NCI-H2171 treated with DMSO at 0.1 percent for 48 hours (cell line): ENCODE measurements around the gene ABL1.
"Not testable (repeated sequence)": the region's sequence is repeated elsewhere in the genome, so short reads cannot be mapped to it uniquely, and the experiment has no call there.

Source experiments
- DNase-seq: peaks from one replicate; lab custom pipeline; 2025; lab: John Stamatoyannopoulos, UW

The ABL1 gene

DNA sequence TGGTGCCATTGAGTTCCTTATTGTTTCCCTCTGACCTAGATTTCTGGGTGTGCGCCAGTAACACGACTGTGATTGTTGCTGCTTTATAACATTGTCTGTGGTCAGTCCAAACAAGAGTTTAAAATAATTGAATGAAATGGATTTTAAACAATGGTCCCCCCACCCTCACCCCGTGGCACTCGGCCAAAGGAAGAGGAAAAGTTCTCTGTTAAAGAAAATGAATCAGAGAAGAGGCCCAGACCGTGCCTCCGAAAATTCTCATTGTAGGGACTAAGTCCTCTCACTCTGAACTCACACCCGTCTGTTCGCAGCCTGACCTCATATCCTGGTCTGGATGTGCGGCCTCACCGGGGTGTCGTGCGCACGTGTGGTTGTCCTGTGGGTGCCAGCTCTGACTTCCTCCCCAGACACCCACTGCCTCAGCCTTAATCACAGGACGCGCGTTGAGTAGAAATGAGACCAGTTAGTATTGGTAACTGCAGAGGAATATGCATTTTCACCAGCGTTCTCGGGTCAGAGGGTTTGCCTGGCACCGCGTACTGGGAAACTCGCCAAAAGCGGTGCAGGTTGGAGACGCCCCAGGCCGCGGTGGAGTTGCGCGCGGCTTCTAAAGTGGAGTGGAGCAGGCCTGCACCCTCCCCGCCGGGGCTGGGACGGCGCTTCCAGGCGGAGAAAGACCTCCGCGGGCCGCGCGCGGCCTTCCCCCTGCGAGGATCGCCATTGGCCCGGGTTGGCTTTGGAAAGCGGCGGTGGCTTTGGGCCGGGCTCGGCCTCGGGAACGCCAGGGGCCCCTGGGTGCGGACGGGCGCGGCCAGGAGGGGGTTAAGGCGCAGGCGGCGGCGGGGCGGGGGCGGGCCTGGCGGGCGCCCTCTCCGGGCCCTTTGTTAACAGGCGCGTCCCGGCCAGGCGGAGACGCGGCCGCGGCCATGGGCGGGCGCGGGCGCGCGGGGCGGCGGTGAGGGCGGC lies at the start of gene ABL1:
Gene ABL1, plus strand, starts transcription at position 884 of the 966 bp plus-strand sequence. CDS start 193 bp downstream, outside the sequence.
- peak; percentile 80 for DNase-seq

DNA sequence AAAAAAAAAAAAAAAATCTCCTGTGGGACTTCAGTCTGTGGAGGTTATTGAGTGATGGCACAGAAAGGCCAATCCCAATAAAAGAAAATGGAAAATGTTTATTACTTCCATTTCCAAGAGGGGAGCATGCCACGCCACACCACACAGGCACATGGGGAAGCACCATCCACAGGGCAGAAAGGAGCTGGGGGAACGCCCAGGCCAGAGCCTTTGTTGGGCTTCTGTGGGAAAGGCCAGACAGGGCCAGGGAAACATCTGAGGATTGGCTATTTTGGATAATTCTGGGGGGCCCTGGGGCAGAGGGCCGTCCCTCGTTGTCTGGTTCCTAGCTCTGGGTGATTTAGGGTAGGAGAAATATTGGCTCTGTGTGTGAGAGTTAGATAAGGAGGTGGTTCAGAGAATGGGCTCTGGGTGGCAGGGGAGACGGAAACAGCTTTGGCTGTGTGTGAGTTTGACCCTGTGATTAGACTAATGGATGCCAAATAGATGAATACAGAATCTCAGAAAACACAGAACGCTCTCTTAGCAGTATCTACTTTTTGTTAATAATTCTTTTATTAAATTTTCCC lies 49.0 kb upstream of the ABL1 start:
- no peak for DNase-seq

DNA sequence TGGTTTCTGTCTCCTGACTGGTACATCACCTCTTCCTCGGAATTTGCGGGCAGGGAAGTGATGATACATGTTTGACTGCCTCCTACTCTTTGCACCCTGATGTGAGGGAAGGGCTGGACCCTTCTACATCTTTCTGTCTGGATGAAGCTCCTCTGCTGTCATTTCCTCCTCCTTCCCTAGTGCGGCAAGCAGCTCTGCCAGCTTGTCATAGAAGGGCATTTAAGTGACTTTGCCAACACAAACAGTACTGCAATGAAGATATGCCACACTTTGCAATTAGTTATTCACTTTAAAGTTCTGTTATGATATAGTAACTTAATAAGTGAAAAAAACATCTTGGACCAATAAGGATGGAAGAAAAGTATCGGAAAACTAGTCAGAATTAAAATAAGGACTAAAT lies 48.5 kb upstream of the ABL1 start:
- no peak for DNase-seq

DNA sequence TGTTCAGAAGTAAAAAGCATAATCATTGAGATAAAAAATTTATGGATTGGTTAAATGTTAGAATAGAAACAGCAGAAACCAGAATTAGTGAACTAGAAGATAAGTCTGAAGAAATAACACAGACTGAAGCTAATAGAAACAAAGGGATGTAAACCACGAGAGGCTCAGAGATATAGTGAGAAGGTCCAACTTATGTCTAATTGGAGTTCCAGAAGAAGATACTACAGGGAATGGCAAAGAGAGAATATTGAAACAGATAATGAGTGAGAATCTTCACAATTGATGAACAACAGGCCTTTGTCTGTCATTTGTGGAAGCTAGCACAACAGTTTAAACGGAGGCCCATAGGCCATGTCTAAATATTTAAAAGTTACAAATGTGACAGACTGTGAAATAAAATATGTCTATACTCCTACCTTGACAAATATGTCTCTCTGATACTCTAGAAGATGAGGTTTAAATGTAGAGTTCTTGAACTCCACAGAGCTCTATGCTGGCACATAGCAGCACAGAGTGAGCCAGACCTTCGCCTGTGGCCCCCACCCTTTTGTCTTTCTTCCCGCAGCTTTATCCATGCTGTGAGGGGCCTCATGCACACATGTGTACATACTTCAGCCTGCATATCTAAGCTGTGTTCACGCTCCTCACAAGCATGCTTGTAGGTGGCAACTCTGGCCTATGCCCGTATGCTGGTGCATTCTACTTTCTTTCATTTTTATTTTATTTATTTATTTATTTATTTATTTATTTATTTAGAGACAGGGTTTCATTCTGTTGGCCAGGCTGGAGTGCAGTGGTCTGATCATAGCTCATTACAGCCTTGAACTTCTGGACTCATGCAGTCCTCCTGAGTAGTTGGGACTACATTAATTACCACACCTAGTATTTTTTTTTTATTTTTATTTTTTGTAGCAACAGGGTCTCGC lies 45.0 kb upstream of the ABL1 start:
- DNase-seq, result no peak

DNA sequence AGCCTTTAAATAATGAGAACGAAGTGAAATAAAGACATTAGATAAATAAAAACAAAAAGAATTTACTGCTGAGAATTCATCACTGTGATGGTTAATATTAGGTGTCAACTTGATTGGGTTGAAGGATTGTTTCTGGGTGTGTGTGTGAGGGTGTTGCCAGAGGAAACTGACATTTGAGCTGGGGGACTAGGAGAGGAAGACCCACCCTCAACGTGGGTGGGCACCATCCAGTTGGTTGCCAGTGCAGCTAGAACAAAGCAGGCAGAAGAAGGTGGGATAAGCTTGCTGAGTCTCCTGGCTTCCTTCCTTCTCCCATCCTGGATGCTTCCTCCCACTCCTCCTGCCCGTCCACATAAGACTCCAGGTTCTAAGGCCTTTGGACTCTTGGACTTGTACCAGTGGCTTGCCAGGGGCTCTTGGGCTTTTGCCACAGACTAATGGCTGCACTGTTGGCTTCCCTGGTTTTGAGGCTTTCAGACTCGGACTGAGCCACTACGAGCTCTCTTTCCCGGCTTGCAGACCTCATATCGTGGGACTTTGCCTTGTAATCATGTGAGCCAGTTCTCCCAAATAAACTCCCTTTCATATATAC lies 43.7 kb upstream of the ABL1 start:
- DNase-seq, result no peak

DNA sequence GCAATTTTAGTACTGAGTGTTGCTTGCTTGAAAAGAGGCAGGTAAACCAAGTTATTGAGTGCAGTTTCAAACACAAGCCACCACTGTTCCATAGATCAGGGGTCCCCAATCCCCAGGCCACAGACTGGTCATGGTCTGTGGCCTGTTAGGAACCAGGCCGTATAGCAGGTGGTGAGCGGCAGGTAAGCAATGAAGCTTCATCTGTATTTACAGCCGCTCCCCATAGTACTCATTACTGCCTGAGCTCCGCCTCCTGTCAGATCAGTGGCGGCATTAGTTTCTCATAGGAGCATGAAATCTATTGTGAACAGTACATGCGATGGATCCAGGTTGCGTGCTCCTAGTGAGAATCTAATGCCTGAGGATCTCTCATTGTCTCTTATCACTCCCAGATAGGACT lies 41.5 kb upstream of the ABL1 start:
- no peak for DNase-seq

DNA sequence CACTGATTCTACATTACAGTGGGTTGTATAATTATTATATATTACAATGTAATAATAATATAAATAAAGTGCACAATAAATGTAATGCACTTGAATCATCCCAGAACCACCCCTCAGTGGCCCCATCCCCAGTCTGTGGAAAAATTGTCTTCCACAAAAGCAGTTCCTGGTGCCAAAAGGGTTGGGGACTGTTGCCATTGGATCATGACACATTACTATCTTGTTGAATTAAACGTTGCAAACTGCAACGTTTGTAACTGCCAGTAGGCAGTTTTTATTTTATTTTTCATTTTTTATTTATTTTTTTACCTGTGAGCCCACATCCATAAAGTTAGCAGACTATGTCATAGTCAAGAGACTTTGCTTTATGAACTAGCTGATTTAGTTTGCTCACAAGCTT lies 41.0 kb upstream of the ABL1 start:
- DNase-seq, result not testable (repeated sequence)

DNA sequence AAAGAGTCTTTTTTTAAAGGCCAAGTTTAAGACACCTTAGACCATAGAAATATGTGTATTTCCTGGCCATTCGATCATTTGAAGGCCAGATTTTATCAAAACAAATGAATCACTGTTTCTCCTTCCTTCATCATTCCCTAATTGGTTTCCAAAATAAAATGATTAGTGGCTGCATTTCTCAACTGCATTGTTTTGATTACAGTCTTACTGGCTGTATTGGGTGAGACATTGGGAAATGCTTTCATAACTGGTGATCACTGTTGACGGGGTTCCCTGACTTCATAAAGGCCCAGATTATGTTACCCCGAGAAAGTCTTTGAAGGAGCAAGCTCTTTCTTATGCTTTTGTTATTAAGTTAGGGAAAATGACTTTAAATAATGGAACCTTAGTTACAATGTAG lies 40.6 kb upstream of the ABL1 start:
- DNase-seq, result not testable (repeated sequence)

DNA sequence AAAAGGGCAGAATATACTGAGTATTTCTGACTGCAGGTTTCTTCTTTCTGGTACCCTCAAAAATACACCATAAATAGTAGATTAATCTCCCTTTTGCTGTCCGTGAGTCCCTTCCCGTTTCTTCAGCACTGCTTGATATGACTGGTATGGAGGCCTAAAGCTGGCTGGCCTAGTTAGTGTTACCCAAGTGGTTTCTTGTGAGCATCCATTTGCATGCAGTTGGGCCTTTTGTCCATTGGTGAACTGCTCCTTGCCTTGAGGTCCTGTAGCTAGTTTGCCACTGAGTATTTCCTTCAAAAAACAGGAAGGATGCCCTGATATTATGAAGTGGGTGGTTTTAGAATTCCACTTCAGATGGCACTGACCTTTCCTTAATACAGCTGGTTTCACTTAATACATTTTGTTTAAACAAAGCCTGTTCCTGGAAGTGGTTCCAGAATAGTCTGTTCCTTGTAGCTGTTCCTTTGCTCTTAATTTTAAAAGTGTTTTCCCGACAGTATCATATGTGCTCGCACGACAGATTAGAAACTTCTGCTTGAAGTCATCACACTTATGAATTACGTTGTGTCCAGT lies 40.0 kb upstream of the ABL1 start:
- DNase-seq, result no peak

DNA sequence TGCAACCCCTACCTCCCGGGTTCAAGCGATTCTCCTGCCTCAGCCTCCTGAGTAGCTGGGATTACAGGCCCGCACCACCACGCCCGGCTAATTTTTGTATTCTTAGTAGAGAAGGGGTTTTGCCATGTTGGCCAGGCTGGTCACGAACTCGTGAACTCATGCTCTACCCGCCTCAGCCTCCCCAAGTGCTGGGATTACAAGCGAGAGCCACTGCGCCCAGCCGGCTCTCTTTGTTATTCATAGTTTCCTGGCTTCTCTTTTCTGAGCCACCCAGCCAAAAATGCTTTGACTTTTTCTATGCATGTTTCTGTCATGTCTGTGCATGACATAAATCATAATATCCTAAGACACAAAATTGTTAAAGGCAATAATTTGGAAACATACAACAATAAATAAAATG lies 31.9 kb upstream of the ABL1 start:
- not testable (repeated sequence) for DNase-seq

- DNase-seq, result no peak
These were observed 29.3 kb upstream of the ABL1 start for GRCh38 chr9:130805510-130806326.

DNA sequence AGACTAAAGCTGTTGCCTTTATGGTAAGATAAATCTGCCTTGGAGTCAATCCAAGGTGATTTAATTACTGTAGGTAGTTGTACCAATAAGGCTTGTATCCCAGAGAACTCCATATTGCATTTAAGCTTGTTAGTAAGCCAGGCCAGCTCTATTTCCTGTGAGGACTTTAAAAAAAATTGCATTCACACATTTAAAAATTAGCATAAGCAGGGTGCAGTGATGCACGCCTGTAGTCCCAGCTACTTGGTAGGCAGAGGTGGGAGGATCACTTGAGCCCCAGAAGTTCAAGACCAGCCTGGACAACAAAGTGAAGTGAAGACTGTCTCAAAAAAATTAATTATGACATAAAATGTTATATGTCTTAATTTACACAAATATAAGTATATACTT lies 28.7 kb upstream of the ABL1 start:
- peak; percentile 54 for DNase-seq

- no peak for DNase-seq
These were observed 24.4 kb upstream of the ABL1 start for GRCh38 chr9:130810609-130811136.

DNA sequence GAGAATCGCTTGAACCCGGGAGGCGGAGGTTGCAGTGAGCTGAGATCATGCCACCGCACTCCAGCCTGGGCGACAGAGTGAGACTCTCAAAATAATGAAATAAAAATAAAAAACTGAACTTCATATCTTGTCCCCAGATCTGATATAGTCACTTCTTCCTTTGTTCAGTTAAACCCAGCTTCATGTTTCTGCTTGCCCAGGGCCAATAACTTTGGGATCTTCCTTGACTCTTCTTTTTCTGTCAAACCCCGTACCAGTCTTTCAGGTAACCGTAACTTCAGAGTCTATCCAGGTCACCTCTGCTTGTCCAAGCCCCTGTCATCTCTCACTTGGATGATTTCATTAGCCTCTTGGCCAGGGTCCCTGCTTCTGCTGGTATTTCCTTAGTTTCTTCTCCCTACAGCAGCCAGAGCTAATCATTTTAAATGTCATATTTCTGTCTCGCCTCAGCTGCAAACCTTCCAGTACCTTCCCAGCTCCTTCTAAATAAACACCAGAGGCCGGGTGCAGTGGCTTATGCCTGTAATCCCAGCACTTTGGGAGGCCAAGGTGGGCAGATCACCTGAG lies 19.7 kb upstream of the ABL1 start:
- no peak for DNase-seq

DNA sequence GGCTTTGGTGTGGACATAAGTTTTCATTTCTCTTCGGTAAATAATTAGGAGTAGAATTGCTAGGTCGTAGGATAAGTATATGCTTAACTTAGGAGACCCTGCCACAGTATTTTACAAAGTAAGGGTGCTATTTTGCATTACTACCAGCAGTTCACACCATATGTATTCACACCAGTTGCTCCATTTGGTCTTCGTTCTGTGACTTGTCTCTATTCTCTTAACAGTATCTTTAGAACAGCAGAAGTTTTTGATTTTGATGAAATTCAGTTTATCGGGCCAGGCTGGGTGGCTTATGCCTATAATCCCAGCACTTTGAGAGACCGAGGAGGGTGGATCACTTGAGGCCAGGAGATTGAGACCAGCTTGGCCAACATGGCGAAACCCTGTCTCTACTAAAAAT lies 17.1 kb upstream of the ABL1 start:
- no peak for DNase-seq

GRCh38 chr9:130820135-130820738 lies 14.8 kb upstream of the ABL1 start:
- no peak for DNase-seq

DNA sequence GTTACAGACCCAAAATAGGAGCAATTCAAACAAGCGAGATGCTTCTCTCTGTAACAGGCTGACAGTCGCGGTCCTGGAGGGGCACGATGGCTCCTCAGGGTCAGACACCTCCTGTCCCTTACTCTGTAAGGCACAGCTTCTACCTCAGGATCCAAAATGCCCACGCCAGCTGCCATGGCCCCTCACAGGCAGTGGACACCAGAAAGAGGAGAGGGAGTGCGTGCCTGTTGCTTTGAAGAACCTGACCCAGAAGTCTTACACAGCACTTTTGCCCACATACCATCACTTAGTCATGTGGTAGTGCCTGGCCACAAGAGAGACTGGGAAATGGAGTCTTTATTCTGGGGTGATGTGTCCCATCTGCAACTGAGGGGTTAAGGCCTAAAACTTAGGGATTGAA lies 11.6 kb upstream of the ABL1 start:
- DNase-seq, result no peak

GRCh38 chr9:130824079-130824478 lies 11.0 kb upstream of the ABL1 start:
- peak; percentile 68 for DNase-seq

DNA sequence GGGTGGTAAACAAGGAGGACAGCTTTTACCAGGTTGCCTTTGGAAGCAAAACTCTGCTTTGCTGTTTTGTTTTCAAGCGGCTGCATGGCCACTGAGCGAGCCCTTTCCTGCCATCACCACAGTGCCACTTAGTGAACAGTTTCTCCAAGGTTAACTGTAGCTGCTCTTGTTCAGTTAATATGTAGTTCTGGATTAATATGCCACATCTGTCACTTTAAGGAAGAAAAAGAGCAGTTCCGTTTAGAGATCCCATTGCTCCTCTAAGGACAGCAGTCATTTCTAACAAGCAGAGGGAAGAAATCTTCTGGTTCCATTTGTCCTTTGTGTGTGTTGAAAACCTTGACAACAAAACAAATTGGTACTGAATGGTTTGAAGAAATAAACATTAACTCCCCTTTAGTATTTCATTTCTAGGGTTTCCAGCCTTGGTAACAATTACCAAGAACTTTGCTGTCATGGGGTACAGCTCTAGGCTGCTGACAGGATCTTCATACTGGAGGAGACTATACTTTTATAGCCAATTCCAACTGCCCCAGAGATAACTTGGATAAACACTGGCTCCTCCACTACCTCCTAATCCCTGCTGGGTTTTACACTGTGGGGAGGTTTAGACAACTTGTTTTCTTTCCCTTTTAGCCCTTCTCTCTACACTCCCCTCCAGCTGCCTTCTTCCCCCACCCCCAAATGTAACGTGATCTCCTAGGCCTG lies 10.3 kb upstream of the ABL1 start:
- peak; percentile 94 for DNase-seq
